Activated CD8-positive, alpha-beta memory T cell treated with anti-CD3 and anti-CD28 coated beads for 4 hours (primary cell): ENCODE data around the gene SYNGR1.
"Not testable (repeated sequence)": the region's sequence is repeated elsewhere in the genome, so short reads cannot be mapped to it uniquely, and the experiment has no call there.

ENCODE experiments used
- DNase-seq, 2 donors: peaks; one replicate each; pipeline ENCODE4 v3.0.0-alpha.2; 2020; ENCODE audit warnings: low read depth in 2 of 2

SYNGR1 gene

GRCh38 chr22:39351689-39352214, 2.0 kb downstream of the SYNGR1 start:
- DNase-seq, result no peak

- no peak for DNase-seq
These were observed 2.6 kb downstream of the SYNGR1 start for GRCh38 chr22:39352306-39352891.

- no peak for DNase-seq
These were observed 3.6 kb downstream of the SYNGR1 start for GRCh38 chr22:39353346-39353745.

GRCh38 chr22:39355080-39355479, 5.3 kb downstream of the SYNGR1 start:
- DNase-seq, result no peak

GRCh38 chr22:39355805-39356204, 6.0 kb downstream of the SYNGR1 start:
- DNase-seq, result not testable (repeated sequence)

- no peak for DNase-seq
These were observed 6.7 kb downstream of the SYNGR1 start for GRCh38 chr22:39356464-39356863.

GRCh38 chr22:39357110-39358108, 7.6 kb downstream of the SYNGR1 start:
- not testable (repeated sequence) for DNase-seq

GRCh38 chr22:39358197-39358596, 8.4 kb downstream of the SYNGR1 start:
- DNase-seq, result not testable (repeated sequence)

GRCh38 chr22:39359659-39360195, 9.9 kb downstream of the SYNGR1 start:
- DNase-seq, result no peak

GRCh38 chr22:39360242-39360641, 10.5 kb downstream of the SYNGR1 start:
- DNase-seq, result no peak

GRCh38 chr22:39360674-39361413, 11.1 kb downstream of the SYNGR1 start:
- DNase-seq, result no peak

GRCh38 chr22:39361496-39361895, 11.7 kb downstream of the SYNGR1 start:
- no peak for DNase-seq

GRCh38 chr22:39362271-39362670, 12.5 kb downstream of the SYNGR1 start:
- DNase-seq, result no peak

- DNase-seq, result no peak
These were observed 13.1 kb downstream of the SYNGR1 start for GRCh38 chr22:39362932-39363331.

- DNase-seq, result no peak
These were observed 14.1 kb downstream of the SYNGR1 start for GRCh38 chr22:39363751-39364515.

GRCh38 chr22:39364714-39365491, 15.1 kb downstream of the SYNGR1 start:
- DNase-seq, result no peak

GRCh38 chr22:39365492-39365780, 15.6 kb downstream of the SYNGR1 start:
- DNase-seq, result no peak

- no peak for DNase-seq
These were observed 17.2 kb downstream of the SYNGR1 start for GRCh38 chr22:39367035-39367434.

- DNase-seq, result no peak
These were observed 18.7 kb downstream of the SYNGR1 start for GRCh38 chr22:39368461-39368911.

- DNase-seq, result no peak
These were observed 19.4 kb downstream of the SYNGR1 start for GRCh38 chr22:39369186-39369585.
